Measurements from ENCODE around the gene MRPL49.

Gene MRPL49

DNA sequence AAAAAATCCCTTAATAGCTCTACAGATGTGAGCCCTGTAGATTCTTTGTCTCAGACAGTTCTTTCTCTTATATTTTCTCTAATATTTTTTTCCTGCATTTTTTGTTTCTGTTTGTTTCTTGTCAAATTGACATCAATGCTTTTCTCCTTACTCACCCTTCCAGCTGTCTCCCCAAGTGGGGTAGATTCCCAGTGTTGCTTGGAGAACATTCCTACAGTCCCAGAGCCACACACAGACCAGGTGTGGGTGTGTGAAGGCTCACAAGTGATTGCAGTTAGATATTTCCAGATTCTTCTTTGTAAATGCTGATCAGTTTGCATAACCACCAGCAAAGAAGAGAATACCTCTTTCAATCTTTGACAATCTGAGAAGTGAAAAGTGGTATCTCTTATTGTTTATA is 18.6 kb upstream of the MRPL49 start:
- DNase-seq = no peak

- no peak for DNase-seq
Observed at GRCh38 chr11:65104628-65105027, 17.5 kb upstream of the MRPL49 start.

DNA sequence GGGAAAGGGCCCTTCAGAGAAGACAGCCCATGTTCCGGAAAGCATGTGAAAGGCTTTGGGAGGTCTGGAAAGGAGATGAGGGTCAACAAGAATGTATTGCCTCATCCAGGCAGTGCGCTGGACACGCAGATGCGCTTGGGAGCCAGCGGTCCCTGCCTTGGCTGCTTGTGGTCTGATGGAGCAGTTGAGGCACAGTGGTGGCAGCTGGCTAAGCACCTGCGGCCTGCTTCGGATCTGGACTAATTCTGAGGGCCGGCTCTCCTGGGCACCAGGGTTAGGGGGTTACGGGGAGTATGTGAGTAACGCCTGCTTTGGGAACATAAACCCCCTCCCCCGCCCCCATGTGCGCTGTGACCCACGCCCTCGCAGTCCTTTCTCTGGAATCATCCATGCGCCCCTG is 15.0 kb upstream of the MRPL49 start:
- no peak for DNase-seq

DNA sequence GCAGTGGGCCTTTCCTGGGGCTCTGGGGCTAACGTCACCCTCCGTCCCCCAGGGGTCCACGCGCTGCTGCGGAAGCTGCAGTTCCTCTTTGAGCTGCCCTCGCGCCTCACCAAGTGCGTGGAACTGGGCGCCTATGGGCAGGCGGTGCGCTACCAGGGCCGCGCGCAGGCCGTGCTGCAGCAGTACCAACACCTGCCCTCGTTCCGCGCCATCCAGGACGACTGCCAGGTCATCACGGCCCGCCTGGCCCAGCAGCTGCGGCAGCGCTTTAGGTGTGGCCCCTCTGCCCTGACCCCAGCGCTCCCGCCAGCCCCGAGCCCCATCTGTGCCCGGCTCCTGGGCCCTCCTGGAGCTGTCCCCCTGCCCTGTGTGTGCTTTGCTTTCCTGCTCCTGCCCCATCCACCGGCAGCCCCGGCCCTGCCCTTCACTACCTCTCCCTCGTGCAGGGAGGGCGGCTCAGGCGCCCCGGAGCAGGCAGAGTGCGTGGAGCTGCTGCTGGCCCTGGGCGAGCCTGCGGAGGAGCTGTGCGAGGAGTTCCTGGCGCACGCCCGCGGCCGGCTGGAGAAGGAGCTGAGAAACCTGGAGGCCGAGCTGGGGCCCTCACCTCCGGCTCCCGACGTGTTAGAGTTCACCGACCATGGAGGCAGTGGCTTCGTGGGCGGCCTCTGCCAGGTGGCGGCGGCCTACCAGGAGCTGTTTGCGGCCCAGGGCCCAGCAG is 14.2 kb upstream of the MRPL49 start:
- no peak for DNase-seq

GRCh38 chr11:65108469-65109123 is 13.5 kb upstream of the MRPL49 start:
- no peak for DNase-seq

GRCh38 chr11:65109231-65110198 is 12.6 kb upstream of the MRPL49 start:
- DNase-seq = no peak

- DNase-seq = peak; percentile 66
Observed at GRCh38 chr11:65110354-65110861, 11.7 kb upstream of the MRPL49 start.

- DNase-seq = no peak
Observed at GRCh38 chr11:65111159-65111743, 10.9 kb upstream of the MRPL49 start.

GRCh38 chr11:65111744-65112545 is 10.2 kb upstream of the MRPL49 start, which contains the start of gene TM7SF2:
TSS of gene TM7SF2 (plus strand) at chr11:65111872. CDS start at chr11:65112016, 144 bp downstream.
- peak; percentile 92 for DNase-seq

DNA sequence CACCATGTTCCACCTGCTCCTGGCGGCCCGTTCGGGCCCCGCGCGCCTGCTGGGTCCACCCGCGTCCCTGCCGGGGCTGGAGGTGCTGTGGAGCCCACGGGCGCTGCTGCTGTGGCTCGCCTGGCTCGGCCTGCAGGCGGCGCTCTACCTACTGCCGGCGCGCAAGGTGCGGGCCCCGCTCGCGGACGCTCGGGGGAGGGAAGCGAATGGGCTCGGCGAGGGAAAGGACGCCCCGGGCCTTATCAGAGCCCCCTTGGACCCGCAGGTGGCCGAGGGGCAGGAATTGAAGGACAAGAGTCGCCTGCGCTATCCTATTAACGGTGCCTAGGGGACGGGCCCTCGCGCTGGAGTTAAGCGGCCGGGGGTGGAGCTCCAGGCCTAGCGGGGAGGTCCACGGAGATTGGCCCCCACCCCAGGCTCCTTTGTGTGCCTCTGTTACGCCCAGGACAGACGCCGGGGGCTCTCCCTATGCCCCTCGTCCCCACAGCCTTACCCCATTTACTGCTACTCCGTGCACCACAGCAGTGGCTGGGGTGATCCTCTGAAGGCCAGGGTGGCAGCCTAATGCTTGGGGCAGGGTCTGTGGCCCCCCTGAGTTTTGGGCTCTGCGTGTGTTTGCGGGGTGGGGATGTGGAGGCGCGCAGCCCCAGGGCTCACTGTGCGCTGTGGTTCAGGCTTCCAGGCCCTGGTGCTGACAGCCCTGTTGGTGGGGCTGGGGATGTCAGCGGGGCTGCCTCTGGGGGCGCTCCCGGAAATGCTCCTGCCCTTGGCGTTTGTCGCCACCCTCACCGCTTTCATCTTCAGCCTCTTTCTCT is 9.4 kb upstream of the MRPL49 start:
- DNase-seq = peak; percentile 48

- DNase-seq = no peak
Observed at GRCh38 chr11:65113361-65113756, 8.8 kb upstream of the MRPL49 start.

GRCh38 chr11:65113839-65114238 is 8.3 kb upstream of the MRPL49 start:
- no peak for DNase-seq

GRCh38 chr11:65114538-65115171 is 7.5 kb upstream of the MRPL49 start:
- DNase-seq = no peak

DNA sequence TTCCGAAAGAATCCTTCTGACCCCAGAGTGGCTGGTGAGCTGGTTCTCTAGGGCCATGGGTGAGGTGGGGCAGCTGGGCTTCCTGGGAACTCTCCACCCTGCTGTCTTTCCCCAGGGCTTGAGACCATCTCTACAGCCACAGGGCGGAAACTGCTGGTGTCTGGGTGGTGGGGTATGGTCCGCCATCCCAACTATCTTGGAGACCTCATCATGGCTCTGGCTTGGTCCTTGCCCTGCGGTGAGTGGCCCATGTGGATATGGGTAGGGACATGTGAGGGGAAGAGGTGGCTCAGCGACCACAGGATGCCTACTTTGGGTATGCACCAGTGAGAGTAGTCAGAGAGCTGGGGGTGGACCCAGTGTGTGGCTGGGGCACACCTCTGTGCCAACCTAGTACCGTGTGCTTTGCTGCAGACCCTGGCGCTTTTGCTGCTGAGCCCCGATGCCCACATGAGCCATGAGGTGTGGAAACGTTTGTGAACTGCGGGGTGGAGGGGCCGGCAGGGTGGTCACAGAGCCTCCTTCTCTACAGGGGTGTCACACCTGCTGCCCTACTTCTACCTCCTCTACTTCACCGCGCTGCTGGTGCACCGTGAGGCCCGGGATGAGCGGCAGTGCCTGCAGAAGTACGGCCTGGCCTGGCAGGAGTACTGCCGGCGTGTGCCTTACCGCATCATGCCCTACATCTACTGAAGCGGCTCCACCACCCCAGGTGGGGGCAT is 6.6 kb upstream of the MRPL49 start:
- no peak for DNase-seq

GRCh38 chr11:65116370-65117205 is 5.5 kb upstream of the MRPL49 start:
- DNase-seq = no peak

DNA sequence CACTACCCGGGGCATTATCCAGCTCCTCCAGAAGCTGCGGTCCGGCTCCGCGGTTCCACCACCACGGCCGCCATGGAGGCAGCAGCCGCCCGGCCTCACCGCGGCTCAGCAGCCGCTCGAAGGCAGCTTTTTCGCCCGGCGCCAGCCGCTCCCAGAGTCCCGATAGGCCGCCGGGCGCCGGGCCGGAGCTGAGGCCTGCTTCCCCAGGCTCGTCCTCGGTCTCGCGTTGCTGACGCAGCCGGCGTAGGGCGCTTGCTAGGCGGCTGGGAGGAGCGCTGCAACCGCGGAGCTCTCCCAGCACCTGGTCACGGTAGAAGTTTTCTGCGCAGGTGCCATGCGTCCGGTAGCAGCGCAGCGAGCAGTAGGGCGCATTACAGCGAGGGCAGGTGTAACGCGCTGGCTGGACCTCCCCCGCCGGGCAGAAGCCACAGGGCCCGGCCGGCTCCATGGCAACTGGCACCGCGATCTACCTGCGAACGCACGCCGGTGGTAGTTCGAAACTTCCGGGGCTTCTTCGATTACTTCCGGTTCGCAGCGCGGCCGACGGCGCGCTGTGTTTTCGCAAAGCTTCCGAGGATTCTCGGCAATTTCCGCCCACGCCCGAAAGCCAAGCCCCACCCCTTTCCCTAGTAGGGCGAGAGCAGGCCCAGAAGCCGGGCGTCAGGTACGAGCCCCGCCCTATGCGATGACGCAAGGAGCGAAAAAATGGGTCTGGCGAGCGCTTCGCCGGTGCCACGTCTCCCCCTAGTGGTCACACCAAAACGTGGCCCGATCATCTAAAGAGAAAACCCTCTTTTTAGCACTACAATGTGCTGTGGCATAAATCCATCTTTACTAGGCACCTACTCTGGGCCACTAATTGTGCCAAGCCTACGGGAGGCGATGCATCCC is 4.7 kb upstream of the MRPL49 start, which contains the start of gene ZNHIT2:
Gene ZNHIT2 (minus strand): TSS at position 496 of the 891 bp plus-strand sequence. CDS start 48 bp downstream, at position 448.
- peak; percentile 99 for DNase-seq

DNA sequence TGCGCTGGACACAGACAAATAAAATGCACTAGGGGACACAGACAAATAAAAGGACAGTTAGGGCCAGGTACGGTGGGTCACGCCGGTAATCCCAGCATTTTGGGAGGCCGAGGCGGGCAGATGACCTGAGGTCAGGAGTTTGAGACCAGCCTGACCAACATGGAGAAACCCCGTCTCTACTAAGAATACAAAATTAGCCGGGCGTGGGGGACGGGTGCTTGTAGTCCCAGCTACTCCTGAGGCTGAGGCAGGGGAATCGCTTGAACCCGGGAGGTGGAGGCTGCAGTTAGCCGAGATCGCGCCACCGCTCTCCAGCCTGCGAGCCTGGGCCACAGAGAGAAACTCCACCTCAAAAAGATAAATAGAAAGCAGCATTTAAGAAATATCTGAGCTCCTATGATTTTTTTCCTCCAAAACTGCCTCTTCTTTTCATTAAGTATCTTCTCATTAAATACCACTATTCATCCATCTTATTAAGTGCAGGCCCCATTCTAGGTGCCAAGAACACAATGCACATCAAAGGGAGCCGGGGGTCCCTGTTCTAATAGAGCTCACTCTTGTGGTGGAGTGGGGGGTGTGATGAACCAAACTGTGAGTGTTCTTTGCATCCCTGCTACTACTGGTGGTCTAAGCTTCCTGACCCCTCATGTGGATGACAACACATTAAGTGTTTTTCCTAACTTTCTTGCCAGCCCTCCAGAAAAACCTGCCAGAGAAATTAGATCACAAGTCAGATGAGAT is 3.9 kb upstream of the MRPL49 start:
- DNase-seq = no peak
